Stimulated activated CD8-positive, alpha-beta memory T cell treated with anti-CD3 and anti-CD28 coated beads, Interleukin-15, amount 100 ng/mL, for 24 hours (primary cell): ENCODE results near the gene HABP2.

Source experiments
- DNase-seq: peaks from one replicate; pipeline ENCODE4 v3.0.0-alpha.2; 2020; ENCODE audit warnings: low read depth

The HABP2 gene

DNA sequence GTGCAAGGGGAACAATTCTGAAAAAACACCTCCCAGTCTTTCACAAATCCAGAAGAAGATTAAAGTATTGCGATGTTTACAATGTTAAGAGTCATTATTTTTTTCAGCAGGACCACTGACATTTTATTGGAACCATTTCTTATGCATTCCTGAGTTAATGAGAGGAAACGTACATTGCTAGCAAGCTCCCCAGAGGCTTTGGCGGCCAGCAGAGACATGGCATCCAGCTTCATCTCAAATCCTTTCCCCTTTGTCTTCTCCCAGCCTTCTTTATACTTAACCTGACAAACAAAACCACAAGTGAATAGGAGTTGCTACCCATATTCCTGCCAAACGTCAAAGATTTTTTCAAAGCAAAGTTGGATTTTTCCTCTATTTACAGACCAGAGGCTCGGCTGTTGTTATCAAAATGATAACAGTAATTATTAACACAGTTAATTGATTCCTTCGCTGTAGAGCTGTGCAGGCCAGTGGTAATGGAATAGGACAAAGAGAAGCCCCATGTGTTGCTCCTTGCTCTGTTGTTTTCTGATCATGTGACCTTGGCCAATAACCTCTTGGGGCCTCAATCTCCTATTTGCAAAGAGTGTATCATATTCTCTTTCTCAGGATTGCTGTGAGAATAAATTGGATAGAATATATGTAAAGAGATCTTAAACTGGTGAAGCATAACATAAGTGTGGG is 79.0 kb downstream of the HABP2 start:
- DNase-seq = no peak
